NCI-H69 (cell line): Measurements from ENCODE around the gene EXOC2.

ENCODE experiments used
- DNase-seq: peaks from one replicate; lab custom pipeline; 2025; lab: John Stamatoyannopoulos, UW

Gene EXOC2

DNA sequence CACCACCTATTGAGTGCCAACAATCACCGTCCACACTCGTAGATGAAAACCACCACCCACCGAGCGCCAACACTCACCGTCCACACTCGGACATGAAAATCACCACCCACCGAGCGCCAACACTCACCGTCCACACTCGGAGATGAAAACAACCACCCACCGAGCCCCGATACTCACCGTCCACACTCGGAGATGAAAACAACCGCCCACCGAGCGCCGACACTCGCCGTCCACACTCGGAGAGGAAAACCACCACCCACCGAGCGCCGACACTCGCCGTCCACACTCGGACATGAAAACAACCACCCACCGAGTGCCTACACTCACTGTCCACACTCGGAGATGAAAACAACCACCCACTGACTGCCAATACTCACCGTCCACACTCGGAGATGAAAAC is 172.1 kb downstream of the EXOC2 start:
- DNase-seq = no peak

DNA sequence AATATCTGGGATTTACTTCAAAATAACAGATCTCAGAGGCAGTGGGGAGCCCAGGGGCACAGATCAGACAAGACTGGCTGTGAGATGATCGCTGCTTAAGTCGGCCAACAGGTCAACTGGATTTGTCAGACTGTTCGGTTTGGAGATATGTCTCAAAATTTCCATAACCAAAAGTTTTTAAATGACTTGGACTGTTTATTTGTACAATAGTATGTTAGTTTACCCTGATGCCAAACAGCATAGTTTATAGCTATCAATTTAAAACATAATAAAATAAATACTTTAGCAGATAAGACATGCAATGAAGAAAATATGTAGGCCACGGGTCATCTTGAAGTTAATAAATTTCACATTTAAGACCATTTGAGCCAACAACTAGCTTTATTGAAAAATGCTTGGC is 174.7 kb downstream of the EXOC2 start:
- DNase-seq = no peak

DNA sequence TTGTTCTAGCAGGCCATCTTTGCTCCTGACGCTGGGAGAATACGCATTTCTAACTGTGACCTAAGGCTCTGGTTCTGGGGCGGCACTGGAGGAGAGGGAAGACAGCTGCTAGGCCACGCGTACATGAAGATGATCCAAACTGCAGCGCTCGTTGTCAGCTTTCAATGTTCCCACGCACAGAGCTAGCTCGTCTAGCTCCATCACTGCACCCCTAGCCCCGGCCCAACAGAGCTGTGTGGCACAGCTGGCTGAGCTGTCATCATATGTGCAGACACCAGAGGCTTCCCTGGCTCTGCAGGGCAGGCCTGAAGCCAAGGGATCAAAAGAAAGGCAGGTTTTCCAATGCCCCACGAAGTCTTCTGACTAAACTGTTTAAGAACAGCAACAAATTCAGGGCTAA is 176.7 kb downstream of the EXOC2 start:
- no peak for DNase-seq

DNA sequence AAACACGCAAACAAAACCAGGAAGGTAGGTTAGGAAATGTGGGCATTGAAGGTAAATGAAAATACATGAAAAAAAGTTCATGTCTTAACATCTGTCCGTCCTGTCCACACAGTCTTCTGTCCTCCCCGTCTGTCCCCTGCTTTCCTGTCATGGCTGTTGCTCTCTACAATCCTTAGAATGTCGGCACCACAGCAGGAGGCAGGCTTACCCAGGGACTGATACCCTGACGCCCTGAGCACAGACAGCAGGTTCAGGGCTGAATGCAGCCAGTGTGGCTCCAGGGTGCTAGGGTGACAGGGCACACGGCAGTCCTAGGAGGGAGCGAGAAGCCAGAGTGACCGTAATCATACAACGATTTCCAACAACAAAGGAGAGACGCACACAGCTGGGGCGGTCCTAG is 177.7 kb downstream of the EXOC2 start:
- no peak for DNase-seq

DNA sequence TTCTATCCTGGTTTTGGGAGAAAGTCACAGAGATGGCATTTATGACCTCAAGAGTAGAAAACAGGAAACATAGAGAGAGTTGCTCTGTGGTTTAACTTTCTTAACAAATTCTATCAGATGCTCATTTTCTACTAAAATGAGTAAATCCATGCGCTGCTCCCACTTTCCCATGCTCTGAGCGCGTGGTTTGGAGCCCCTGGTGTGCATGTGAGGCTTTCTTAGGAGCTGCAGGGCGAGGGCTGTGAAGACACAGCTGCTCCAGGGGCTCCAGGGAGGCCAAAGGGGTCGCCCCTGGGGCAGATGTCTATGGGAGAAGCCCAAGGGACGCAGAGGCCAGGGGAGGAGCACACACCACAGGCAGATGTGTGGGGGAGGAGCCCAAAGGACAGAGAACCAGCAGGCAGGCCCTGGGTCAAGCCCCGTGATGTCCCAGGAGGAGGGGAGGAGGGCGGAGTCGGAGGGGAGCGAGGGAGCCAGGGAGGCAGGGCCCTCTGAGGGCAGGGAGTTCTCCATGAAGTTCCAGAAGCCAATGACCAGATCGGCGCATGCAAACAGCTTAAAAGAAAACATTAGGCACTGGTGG is 178.5 kb downstream of the EXOC2 start:
- peak; percentile 15 for DNase-seq

DNA sequence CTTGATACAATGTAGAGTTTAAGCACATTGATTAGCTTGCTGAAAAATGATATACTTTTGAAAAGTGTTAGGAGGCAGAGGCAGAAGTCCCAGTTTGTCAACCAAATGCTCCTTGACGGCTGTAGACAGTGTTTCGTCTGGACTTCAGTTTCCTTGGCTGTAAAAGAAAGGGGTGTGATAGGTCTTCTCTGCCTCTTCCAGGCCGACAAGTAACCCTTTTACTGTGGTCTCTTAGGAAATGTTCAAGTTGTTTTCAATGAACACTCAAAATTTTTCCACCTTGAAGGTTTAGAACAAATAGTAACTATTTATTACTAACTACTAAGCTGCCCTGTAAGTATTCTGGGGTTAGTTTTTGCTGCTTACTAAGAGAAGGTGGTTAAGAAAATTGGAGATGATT is 179.0 kb downstream of the EXOC2 start:
- no peak for DNase-seq

DNA sequence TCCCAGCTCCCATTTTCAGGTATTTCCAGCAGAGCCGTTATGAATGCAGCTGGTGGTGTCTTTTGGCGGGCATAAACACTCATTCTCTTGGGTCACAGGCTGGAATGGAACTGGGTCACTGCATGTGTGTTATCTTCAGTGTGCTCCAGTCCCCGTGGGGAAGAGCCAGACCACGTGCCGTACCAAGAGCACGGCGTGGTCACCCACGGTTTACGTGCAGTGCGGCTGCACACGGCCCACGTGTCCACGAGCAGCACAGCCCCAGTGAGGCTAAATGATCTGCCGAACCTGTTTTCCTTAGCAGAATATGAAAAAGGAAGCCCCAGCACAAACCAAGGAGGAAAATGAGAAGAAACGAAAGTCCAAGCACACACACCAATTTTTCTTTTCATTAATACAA is 179.9 kb downstream of the EXOC2 start:
- DNase-seq = no peak

DNA sequence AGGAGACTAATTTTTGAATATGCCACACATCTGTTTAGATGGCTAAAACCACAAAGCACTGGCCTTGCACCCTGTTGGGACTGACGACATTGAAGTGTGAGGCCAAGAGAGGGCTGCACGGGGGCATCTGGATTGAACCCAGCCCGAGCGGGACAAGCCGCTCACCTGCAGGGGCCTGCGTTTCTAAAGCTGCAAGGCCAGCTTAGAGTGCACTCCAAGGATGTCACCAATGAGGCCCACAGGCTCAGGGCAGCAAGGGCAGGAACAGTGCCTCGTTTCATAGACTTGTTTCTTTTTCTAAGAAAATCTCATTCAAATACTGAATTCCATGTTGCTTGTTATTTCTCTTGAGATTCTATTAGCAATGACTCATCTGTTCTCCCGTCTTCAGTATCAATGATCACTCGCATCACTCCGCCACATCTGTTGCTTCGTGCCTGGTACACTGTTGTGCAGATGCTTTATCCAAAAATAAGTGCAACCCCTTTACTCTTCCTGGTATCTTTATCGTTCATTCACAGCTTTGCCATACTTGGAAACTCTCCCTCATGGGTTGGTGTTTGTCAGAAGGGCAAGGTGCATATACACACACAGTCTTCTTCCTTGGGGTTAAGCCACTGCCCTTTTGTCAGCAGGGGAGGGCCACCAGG is 181.3 kb downstream of the EXOC2 start:
- no peak for DNase-seq

DNA sequence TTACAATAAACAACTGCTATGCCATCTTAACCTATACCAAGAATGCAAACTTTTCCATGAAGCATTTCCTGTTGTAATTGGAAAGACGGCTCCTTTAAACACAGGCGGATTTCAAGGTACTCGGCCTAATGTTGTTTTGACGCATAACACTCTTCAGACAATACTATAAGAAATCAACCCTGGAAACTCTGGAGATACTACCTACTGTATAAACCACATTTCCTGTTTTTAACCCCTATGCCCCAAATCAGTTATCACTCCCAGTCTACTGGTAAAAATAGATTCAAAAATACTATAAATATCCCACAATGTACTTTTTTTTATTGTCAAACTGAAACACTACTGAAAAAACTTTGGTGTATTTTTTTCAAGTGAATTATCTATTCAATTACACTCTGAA is 183.3 kb downstream of the EXOC2 start:
- DNase-seq = no peak

DNA sequence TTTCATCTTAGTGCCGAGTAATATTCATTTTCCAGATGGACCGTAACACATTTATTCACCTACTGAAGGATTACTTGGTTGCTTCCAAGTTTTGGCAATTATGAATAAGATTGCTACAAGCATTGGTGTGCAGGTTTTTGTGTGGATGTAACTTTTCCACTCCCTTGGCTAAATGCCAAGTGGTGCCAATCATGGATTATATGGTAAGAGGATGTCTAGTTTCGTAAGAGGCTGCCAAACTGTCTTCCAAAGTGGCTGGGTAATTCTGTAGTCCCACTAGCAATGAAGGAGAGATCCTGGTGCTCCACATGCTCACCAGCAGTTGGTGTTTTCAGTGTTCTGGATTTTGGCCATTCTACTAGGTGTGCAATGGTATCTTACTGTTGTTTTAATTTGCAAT is 184.3 kb downstream of the EXOC2 start:
- DNase-seq = peak; percentile 44

DNA sequence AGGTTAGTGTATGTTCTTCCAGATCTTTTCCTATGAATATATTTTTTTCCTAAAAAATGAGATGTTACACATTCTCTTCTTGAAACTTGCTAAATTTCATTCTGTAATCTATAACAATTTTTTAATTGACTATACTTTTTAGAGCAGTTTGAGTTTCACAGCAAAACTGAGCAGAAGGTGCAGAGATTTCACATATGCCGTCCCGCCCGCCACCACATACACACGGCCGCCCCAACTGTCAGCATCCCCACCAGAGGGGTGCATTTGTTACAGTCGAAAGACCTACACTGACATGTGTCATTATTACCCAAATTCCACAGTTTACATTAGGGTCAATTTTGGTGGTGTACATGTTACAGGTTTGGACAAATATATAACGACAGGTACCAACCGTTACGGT is 184.9 kb downstream of the EXOC2 start:
- no peak for DNase-seq

DNA sequence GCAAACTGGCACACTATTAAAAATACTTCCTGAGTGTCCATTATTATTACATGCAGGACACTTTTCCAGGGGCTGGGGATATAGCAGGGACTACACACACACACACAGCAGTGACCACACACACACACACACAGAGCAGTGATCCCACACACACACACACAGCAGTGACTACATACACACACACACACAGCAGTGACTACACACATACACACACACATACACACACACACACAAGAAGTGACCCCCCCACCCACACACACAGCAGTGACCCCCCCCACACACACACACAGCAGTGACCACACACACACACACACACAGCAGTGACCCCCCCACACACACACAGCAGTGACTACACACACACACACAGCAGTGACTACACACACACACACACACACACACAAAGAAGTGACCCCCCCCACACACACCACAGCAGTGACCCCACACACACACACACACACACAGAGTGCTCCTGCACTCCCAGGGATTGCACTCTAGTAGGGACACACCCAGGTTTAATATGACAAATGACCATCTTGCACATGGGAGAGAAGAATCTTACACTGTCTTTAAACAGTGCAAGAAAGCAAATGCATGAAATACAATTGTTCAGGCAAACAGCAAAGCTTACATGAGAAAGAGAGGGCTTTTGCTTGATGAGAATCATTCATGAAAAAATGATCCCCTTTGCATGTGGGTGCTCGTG is 185.9 kb downstream of the EXOC2 start:
- DNase-seq = no peak

DNA sequence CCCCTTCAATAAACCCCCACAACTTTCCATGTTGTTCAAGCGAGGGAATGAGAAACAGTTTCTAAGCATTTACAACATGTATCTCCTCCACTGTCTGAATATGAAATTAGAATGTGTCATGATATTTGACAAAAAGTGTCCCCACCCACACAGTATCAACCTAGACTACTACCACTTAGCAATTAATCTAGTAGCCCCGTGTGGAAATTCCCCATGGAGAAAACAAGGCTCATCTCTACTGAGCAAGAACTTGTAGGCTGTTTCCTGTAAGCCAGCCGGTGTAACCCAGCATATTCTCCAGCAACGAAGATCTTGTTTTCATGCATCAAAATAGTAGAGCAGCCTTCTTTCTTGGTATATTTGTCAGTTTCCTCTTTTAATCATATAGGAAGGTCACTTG is 186.4 kb downstream of the EXOC2 start:
- no peak for DNase-seq

DNA sequence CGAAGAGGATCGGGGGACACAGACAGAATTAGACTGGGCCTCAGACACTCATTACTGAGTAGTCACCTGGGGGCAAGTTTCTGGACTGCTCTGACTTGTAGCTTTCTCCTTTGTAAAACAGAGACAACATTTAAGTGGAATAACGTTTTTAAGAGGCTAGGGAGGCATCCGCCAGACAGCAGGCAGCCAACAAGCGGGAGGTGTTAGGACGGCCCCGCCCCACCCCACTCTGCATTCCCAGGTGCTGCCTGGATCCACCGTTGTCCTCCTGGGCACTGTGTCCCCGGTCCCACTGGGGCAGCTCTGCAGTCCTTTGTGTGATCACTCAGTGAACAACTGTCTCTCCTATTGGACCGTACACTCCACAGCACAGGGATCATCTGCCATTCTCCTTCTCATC is 187.6 kb downstream of the EXOC2 start:
- DNase-seq = no peak

DNA sequence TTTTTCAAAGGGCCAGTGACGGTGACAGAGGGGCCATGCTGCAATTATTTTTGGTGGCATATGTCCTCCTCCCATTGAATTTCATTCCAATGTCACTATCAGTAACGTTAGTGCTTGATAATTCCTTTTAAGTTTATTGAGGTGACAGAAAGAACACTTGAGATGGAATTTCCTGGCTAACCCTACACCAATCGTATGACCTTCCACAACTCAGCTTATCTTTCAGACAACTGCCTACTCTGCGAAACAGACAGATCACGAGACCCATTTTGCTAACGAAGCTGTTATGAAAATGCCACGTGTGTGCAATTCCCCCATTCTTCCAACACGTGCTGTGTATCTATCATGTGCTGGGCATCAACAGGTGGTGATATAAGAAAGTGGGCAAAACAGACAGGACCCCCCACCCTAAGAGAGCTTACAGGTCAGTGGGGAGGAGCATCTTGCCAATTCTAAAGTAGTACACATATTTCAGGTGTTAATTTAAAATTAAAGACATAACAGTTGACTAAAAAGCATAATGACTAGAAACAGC is 188.4 kb downstream of the EXOC2 start:
- DNase-seq = no peak

DNA sequence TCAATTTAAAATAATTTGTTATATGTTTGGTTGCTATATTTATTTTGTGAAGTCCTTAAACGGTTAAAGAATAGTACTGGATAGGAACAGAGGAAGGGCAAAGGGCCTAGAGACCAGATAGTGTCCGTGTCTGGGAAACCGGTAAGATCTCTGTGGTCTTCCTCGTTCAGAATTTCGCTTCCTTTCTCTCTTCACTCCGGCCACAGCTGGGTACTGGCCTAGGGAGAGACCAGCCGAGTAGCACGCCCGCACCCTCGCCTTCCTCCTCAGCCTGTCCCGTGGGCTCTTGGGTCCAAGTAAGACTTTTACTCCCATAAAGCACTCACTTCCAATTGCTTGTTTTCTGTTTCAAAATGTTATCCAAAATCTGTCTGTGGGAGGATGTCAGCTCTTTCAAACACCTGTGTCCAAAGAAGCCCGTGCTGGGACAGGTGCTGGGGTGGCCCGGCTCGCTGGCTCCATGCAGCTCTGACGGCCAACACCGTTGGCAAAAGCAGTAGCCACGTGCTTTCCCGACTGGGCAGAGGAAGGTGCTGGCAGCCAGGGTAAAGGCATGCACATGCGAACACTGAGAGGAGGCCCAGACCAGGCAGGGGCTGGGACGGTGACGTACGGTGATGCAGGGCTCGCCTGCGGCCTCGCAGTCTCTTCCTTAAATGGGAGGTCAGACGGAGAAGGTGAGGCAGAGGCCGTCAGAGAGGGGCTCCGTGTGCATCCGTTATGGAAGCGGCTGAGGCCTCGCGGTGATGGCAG is 189.2 kb downstream of the EXOC2 start:
- no peak for DNase-seq

DNA sequence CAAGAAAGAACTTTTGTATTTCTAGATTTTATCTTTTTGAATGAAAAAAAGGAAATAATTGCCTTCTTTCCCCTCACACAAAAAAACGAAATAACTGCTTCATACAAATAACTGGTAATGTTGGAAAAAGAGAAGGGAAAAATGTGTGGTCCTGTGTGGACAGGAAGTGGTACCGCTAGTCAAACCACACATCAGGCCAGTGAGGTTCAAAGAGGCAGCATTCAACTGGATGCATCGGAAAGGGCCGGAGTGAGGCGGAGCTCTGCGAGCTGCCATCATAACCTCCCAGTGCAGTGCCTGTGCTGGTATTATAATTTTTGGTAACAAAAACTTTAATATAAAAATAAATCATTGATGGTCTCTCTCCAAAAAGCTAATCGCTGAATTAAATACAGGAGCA is 190.2 kb downstream of the EXOC2 start:
- no peak for DNase-seq

DNA sequence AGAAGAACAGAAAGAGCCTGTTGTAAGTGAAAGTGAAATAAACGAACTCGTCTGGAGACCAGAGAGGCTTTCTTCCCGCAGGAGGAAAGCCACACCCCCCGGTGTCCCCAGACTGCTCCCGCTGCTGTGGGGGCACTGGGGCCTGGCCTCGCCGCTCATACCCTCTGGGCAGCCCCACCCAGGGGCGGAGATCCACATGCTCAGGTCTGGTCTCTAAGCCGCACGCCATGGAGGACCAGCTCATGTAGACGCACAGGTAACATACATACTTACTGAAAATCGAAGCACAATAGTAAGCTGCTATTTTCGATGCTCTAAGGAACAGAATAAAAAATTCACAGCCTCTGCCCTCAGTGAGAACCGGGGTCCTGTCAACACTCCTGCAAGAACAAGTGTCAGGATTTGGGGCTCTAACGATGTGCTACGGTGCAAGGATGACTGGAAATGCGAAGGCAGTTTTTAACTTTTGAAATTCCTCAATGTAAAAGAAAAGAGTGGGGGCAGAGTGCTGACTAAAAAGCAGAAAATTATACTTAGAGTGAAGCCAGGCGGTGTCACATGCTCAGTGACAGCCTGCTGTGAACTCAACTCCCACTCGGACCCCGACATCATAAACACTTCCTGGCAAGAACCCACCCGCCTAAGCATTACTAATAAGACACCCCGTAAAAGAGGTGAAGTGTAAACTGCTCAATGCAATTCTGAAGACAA is 190.9 kb downstream of the EXOC2 start:
- no peak for DNase-seq

DNA sequence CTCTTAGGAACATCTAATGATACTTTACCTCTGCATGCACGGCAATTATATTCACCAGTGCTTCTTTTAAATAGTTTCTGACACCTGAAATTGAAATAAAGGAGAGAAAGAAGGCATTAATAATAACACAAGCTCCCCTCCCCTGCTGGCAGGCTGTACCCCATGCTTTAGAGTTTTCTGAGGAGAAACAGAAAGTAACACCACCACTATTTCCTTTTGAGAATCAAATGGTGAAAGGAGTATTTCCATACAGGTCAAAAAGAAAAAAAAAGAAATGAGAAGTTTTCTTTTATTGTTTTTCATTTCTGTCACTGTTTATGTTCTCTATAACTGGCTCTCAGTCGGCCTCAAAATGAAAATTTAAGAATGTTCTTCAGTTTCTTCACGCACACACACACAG is 193.3 kb downstream of the EXOC2 start:
- DNase-seq = no peak

DNA sequence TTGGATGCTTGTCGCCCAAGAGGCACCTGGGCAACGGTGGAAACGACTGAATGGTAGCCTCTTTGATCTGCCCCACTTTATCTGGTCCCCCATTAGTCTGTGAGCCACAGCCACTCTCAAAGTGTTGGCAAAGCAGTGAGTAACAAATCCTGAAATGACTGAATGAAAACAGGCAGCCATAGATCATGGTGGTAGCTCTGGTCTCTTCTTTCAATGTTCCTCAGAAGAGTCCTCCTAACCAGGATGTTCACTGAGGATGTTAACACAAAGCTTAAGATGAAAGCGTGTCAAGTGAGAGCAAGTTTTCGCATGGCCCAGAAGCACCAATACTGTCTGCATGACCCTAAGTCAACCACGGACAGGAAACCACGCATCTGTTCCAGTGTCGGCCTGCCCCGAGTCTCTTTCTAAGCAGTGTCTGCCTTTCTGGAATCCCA is 194.1 kb downstream of the EXOC2 start:
- DNase-seq = no peak

DNA sequence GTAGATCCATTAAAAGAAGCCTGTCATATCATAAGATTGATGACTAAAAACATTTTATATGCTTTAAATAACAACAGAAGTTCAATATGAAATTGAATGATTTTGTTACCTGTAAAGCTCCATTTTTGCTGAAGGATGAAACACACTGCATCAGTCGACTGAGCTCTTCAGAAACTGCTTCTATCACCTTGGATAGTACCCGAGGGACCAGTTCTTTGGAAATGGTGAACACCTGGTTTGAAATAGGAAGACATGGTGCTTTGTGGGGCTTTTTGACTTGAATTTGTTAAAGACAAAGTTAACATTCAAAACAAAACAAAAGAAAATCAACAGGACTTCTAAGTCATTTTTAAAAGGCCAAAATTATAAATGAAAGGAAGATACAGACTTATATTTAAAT is 195.7 kb downstream of the EXOC2 start:
- no peak for DNase-seq

DNA sequence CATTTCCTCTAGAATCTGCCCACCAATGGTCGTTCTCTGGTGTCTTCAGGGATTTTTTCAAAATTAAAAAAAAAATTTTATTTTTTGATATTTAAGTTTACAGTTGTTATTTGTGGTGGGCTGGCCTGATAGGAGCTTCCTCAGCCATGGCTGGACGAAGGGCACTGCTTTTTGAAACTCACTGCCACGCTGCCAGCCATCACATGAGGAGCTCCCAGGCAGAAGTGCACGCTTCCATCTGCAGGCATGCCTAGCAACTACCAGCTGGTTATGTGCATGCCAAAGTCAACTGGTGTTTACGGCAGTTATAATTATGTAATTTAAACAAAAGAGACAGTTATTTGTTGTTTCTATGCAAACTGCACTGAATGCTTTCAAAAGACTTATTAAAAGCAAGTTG is 196.3 kb downstream of the EXOC2 start:
- DNase-seq = no peak
